Endothelial cell of umbilical vein (primary cell): Measurements from ENCODE around the gene MYO9B. TPM values are rescaled to one million over a fixed set of nuclear protein-coding genes. Genes with fewer than 3 reads are reported as not detected.

ENCODE experiments used
- BruUV-seq: library from RNA; stranded (reverse); fragments of 400-500 nt; replicated peaks from 2 replicates; lab custom pipeline; 2021; lab: Mats Ljungman, UMichigan
- CTCF ChIA-PET: fragments of 300-600, 350-600 bp; sonication (Branson Sonifier 250); formaldehyde crosslinking; loops from one replicate; lab custom pipeline; 2021; ENCODE audit warnings: antibody characterized with exemption, inconsistent platforms; lab: Charles Lee
- POLR2A ChIA-PET: fragments of 300-600, 350-600 bp; sonication (Branson Sonifier 250); formaldehyde crosslinking; loops from one replicate; lab custom pipeline; 2021; ENCODE audit warnings: antibody characterized with exemption, inconsistent platforms; lab: Charles Lee
- DNase-seq: peaks from one replicate; pipeline ENCODE4 v3.0.0-alpha.2; 2011; ENCODE audit warnings: low read depth, low spot score
- FAIRE-seq: peaks from 2 replicates; lab custom pipeline; 2011; peaks lifted over from hg19 to GRCh38; lab: Jason Lieb, UNC
- H2AFZ ChIP-seq: 2 replicates; pipeline ENCODE4 v1.6.0; 2012; ENCODE audit warnings: low read depth, low read length, control low read depth, inconsistent platforms
- H3K27ac ChIP-seq: 2 replicates; pipeline ENCODE4 v1.5.1; 2011; ENCODE audit warnings: low read depth, mild to moderate bottlenecking, control low read depth, low read length, moderate library complexity; ENCODE audit not compliant: insufficient read depth
- H3K27me3 ChIP-seq, 2 experiments: 2 replicates each; pipeline versions ENCODE4 v1.6.0 to v1.6.1; 2011; ENCODE audit warnings: low read length in 2 of 2, mixed read lengths in 1 of 2; ENCODE audit not compliant: control insufficient read depth in 2 of 2, insufficient read depth in 2 of 2
- H3K36me3 ChIP-seq, 2 experiments: 2 replicates in 1 of 2; 3 replicates in 1 of 2; pipeline ENCODE4 v1.5.1; 2011; ENCODE audit warnings: low read length in 2 of 2, mild to moderate bottlenecking in 1 of 2, moderate library complexity in 1 of 2; ENCODE audit not compliant: control insufficient read depth in 2 of 2, insufficient read depth in 2 of 2; ENCODE audit errors: extremely low read depth in 1 of 2
- H3K4me1 ChIP-seq: 3 replicates; pipeline ENCODE4 v1.5.1; 2011; ENCODE audit warnings: mild to moderate bottlenecking, low read length; ENCODE audit not compliant: control insufficient read depth, insufficient read depth; ENCODE audit errors: extremely low read depth
- H3K4me2 ChIP-seq: 2 replicates; pipeline ENCODE4 v1.6.1; 2011; ENCODE audit warnings: low read length, control low read depth, mixed read lengths; ENCODE audit not compliant: insufficient read depth
- H3K4me3 ChIP-seq, 3 experiments: fragments of 200-600 bp in 1 of 3; sonication (generic), shearing (Covaris generic) in 1 of 3; replicated peaks in 1 of 3; 2 replicates each; pipeline ENCODE4 v1.5.1; 2011 to 2016; ENCODE audit warnings: control low read depth in 3 of 3, low read length in 3 of 3, mild to moderate bottlenecking in 2 of 3, inconsistent platforms in 1 of 3, low read depth in 1 of 3, moderate library complexity in 1 of 3; ENCODE audit not compliant: insufficient read depth in 1 of 3
- H3K79me2 ChIP-seq: 2 replicates; pipeline ENCODE4 v1.6.0; 2012; ENCODE audit warnings: low read length, inconsistent platforms; ENCODE audit not compliant: control insufficient read depth, insufficient read depth
- H3K9ac ChIP-seq: replicated peaks from 2 replicates; pipeline ENCODE3; 2011; ENCODE audit warnings: low read length, control low read depth; ENCODE audit not compliant: insufficient read depth; ENCODE audit errors: extremely low read depth
- H3K9me1 ChIP-seq: replicated peaks from 3 replicates; pipeline ENCODE4 v1.6.0; 2011; ENCODE audit warnings: mild to moderate bottlenecking, low read length; ENCODE audit not compliant: control insufficient read depth, insufficient read depth; ENCODE audit errors: extremely low read depth
- H3K9me3 ChIP-seq: replicated peaks from 2 replicates; pipeline ENCODE4 v1.5.1; 2012; ENCODE audit warnings: low read length, inconsistent platforms; ENCODE audit not compliant: control insufficient read depth, insufficient read depth
- H4K20me1 ChIP-seq: replicated peaks from 2 replicates; pipeline ENCODE3; 2011; ENCODE audit warnings: mild to moderate bottlenecking, low read length; ENCODE audit not compliant: control insufficient read depth, insufficient read depth; ENCODE audit errors: extremely low read depth
- CTCF ChIP-seq, 2 donors: IDR thresholded peaks; 1 replicate in 1 of 2; 2 replicates in 1 of 2; pipeline ENCODE4 v1.5.1; 2011; ENCODE audit warnings: low read length in 2 of 2, mild to moderate bottlenecking in 2 of 2, moderate library complexity in 2 of 2, control low read depth in 1 of 2, inconsistent platforms in 1 of 2, low read depth in 1 of 2; ENCODE audit not compliant: insufficient read depth in 1 of 2; ENCODE audit errors: extremely low read depth in 1 of 2
- EZH2 ChIP-seq: IDR thresholded peaks from 2 replicates; pipeline ENCODE4 v1.6.1; 2012; ENCODE audit warnings: borderline replicate concordance, low read depth, mild to moderate bottlenecking, moderate library complexity, low read length, inconsistent platforms; ENCODE audit not compliant: severe bottlenecking
- FOS ChIP-seq: IDR thresholded peaks from 2 replicates; pipeline ENCODE4 v1.6.1; 2011; ENCODE audit warnings: mild to moderate bottlenecking, low read length, moderate library complexity, borderline replicate concordance; ENCODE audit not compliant: insufficient read depth
- GATA2 ChIP-seq: IDR thresholded peaks from 2 replicates; pipeline ENCODE4 v1.7.0; 2011; ENCODE audit warnings: low read depth, mild to moderate bottlenecking, moderate library complexity, mixed read lengths, low read length; ENCODE audit not compliant: insufficient read length, insufficient read depth
- JUN ChIP-seq: IDR thresholded peaks from 2 replicates; pipeline ENCODE4 v1.6.1; 2011; ENCODE audit warnings: borderline replicate concordance, low read depth; ENCODE audit not compliant: insufficient read length, insufficient read depth
- MAX ChIP-seq: IDR thresholded peaks from 2 replicates; pipeline ENCODE4 v1.6.1; 2011; ENCODE audit not compliant: insufficient read depth, insufficient read length
- MYC ChIP-seq: IDR thresholded peaks from one replicate; pipeline ENCODE4 v1.6.1; 2011; ENCODE audit warnings: mild to moderate bottlenecking, low read depth, low read length
- POLR2A ChIP-seq: IDR thresholded peaks from 2 replicates; pipeline ENCODE4 v1.6.1; 2012; ENCODE audit warnings: low read depth, mild to moderate bottlenecking, control low read depth, low read length
- POLR2AphosphoS5 ChIP-seq: IDR thresholded peaks from 2 replicates; pipeline ENCODE4 v1.6.1; 2012; ENCODE audit warnings: low read depth, mild to moderate bottlenecking, control low read depth, low read length, moderate library complexity; ENCODE audit not compliant: insufficient read depth
- dilution Hi-C: fragments of 300-500 bp; cut with MboI; formaldehyde crosslinking; loops from one replicate; pipeline ENCODE4 v1.15.0; 2019; ENCODE audit warnings: low sequenced_read_pairs; ENCODE audit not compliant: extremely low pct_ligation_motif_present
- intact Hi-C: fragments of 100-400 bp; cut with micrococcal nuclease; formaldehyde crosslinking; loops from one replicate; pipeline ENCODE4 v1.10.0; 2022
- polyA plus RNA-seq, 4 experiments: library from polyadenylated mRNA; depleted of rRNA in 3 of 4; stranded (reverse) in 3 of 4; unstranded in 1 of 4; fragments of >200 nt; gene quantifications; 2 replicates each; pipeline versions ENCODE4 v1.2.1 to v1.2.3, GENCODE V29; 2011 to 2012; ENCODE audit warnings: missing spikeins in 1 of 4
- total RNA-seq: library from RNA; stranded (reverse); gene quantifications from 2 replicates; pipeline ENCODE4 v1.2.3, GENCODE V29; 2021

The MYO9B gene
- total and polyA plus RNA-seq, 2 donors (not counting 3 experiments of a cell fraction or from before 2014, with no cell fraction given) = 64.4 to 119 TPM

GRCh38 chr19:17163652-17164051, 88.1 kb downstream of the MYO9B start:
- POLR2A ChIA-PET = no interaction called here
- Histone ChIP-seq H3K9me1 (no peaks in the 10 kb centered on the region), H3K27ac (no peak overlapping the region), H3K9ac (no peak overlapping the region), H3K9me3 (no peaks in the 10 kb centered on the region), H4K20me1 (no peaks in the 10 kb centered on the region), H3K27me3 (no peaks in the 10 kb centered on the region), H3K79me2 (no peaks in the 10 kb centered on the region), H3K4me1 (no peaks in the 10 kb centered on the region), H3K36me3 (peaks cover 35 to 41% of the 10 kb centered on the region in 2 experiments), H3K4me3 (no peak overlapping the region), H2AFZ (no peak overlapping the region), H3K4me2 (no peak overlapping the region)
- DNase-seq (no peak), FAIRE-seq (no peak)
- TF ChIP-seq POLR2AphosphoS5 = no peak
- TF ChIP-seq CTCF (IDR thresholded peaks at IDR 0.05; ENCODE audit: extremely low read depth in 1 of 2, insufficient read depth in 1 of 2, low read depth in 1 of 2, low read length in 2 of 2) = no peak
- TF ChIP-seq MYC = no peak
- no peak for TF ChIP-seq POLR2A
- TF ChIP-seq FOS = no peak
- TF ChIP-seq MAX = no peak
- no peak for TF ChIP-seq JUN
- TF ChIP-seq GATA2 = no peak
- no peak for TF ChIP-seq EZH2
- dilution Hi-C loops = no loop called here
- BruUV-seq = no TSS peak
- intact Hi-C loops = no loop called here
- CTCF ChIA-PET = interaction anchor here (0.7 to 1.0 kb wide), 2 partner anchors 8 to 26 kb away, joined by 3 read pairs; no protein-coding TSS in a partner anchor
